ENCODE results near the gene ZNF891.

The ZNF891 gene

GRCh38 chr12:133058203-133059113 lies 71.6 kb downstream of the ZNF891 start:
- DNase-seq: no peak

- no peak for DNase-seq
These were observed 72.6 kb downstream of the ZNF891 start for GRCh38 chr12:133057446-133057845.

All from femur (tissue), 1 donor.